T-helper 1 cell treated with Interleukin-12 subunit alpha and Interleukin-12 subunit beta and Interleukin-4 antibody, amounts not matched to agents 30 ng/mL and 1 ng/mL, for 36 hours (primary cell): ENCODE results near the gene TBCC. TPM values are rescaled to one million over a fixed set of nuclear protein-coding genes. Genes with fewer than 3 reads are reported as not detected.
"Not testable (repeated sequence)": the region's sequence is repeated elsewhere in the genome, so short reads cannot be mapped to it uniquely, and the experiment has no call there.

Source experiments
- intact Hi-C: fragments of 100-400 bp; cut with micrococcal nuclease; formaldehyde crosslinking; loops from one replicate; pipeline ENCODE4 v1.15.1; 2024
- total RNA-seq: library from RNA; stranded (reverse); gene quantifications from 2 replicates; pipeline ENCODE4 v1.2.3, GENCODE V29; 2022

Gene TBCC
- total RNA-seq, 1 donor from 2014 or later = 35.0 TPM

- intact Hi-C loops = no loop called here
Observed at GRCh38 chr6:42704251-42704936, 41.5 kb downstream of the TBCC start.

DNA sequence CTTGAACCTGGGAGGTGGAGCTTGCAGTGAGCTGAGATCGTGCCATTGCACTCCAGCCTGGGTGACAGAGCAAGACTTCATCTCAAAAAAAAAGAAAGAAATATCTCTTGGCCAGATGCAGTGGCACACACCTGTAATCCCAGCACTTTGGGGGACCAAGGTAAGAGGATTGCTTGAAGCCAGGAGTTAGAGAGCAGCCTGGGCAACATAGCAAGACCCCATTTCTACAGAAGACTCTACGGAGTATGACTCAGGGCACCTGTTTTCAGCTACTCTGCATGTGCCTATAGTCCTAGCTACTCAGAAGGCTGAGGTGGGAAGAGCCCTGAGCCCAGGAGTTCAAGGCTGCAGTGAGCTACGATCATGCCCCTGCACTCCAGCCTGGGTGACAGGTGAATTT is 43.1 kb downstream of the TBCC start:
- intact Hi-C loops = not testable (repeated sequence)

- intact Hi-C loops = no loop called here
Observed at GRCh38 chr6:42702200-42702599, 43.7 kb downstream of the TBCC start.

- intact Hi-C loops = no loop called here
Observed at GRCh38 chr6:42698217-42698616, 47.7 kb downstream of the TBCC start.

- intact Hi-C loops = no loop called here
Observed at GRCh38 chr6:42697268-42697655, 48.6 kb downstream of the TBCC start.

DNA sequence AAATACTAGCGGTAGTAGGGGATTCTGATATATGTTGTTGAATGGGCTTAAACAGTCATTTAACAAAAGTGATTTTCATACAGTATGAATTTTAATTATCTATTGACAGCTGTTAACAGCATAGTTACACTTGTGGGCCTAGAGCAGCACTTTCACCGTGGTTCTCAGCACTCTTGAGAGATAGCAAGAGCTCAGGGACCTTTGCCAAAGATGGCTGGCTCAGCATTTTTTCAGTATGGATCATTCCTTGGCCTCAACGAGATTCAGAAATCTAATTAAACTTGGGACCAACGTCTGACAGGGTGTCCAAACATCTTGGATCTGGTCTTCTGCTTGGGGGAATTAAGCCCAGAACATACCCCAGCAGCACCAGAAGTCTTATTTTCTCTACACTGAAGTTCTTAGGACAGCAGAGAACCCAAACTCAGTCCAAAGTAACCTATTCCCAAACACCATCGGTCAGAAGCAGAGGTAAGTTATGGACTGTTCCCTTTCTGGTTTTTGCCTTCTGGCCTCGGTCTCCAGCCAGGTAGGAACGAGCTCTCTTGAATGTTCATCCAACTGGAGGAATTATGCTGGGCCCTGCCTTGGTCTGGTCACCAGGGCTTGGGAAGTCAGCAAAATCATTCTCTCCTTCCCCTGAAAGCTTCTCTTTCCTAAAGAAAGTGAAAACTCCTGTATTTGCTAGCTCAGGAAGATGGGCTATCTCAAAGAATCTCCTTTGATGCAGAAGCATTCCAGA is 49.2 kb downstream of the TBCC start:
- intact Hi-C loops = no loop called here

GRCh38 chr6:42694586-42694985 is 51.3 kb downstream of the TBCC start:
- intact Hi-C loops = no loop called here

Other genes with a start within 250 kb of the TBCC start
- 32.0 and 33.9 TPM in 2 replicates for gene UBR2, start 182.1 kb downstream of the TBCC start, total RNA-seq
- not detected in 2 replicates for gene PRPH2, start 23.5 kb downstream of the TBCC start, total RNA-seq
- gene BICRAL, start 35.9 kb upstream of the TBCC start, total RNA-seq = 25.9 and 26.1 TPM in 2 replicates
- 96.8 and 102 TPM in 2 replicates for gene RPL7L1, start 133.5 kb upstream of the TBCC start, total RNA-seq
- not detected in 2 replicates for gene PTCRA, start 169.9 kb upstream of the TBCC start, total RNA-seq
- 44.9 and 48.2 TPM in 2 replicates for gene CNPY3, start 183.4 kb upstream of the TBCC start, total RNA-seq
- 0.71 and 1.3 TPM in 2 replicates for gene GNMT, start 214.7 kb upstream of the TBCC start, total RNA-seq
- gene PEX6, start 233.1 kb upstream of the TBCC start, total RNA-seq = 24.0 and 24.2 TPM in 2 replicates
- 58.3 and 59.4 TPM in 2 replicates for gene PPP2R5D, start 238.5 kb upstream of the TBCC start, total RNA-seq